ENCODE results near the gene ASZ1.

The ASZ1 gene

GRCh38 chr7:117402109-117402508, 25.2 kb downstream of the ASZ1 start:
- DNase-seq (ENCODE audit: low read depth), result no peak

GRCh38 chr7:117401293-117402002, 25.8 kb downstream of the ASZ1 start:
- no peak for DNase-seq (ENCODE audit: low read depth)

- DNase-seq (ENCODE audit: low read depth), result no peak
These were observed 27.4 kb downstream of the ASZ1 start for GRCh38 chr7:117399820-117400422.

- no peak for DNase-seq (ENCODE audit: low read depth)
These were observed 31.6 kb downstream of the ASZ1 start for GRCh38 chr7:117395743-117396142.

GRCh38 chr7:117393781-117394180, 33.5 kb downstream of the ASZ1 start:
- DNase-seq (ENCODE audit: low read depth), result no peak

- no peak for DNase-seq (ENCODE audit: low read depth)
These were observed 37.4 kb downstream of the ASZ1 start for GRCh38 chr7:117389871-117390270.

GRCh38 chr7:117386110-117386706, 41.1 kb downstream of the ASZ1 start:
- DNase-seq (ENCODE audit: low read depth), result no peak

GRCh38 chr7:117385363-117386109, 41.8 kb downstream of the ASZ1 start:
- DNase-seq (ENCODE audit: low read depth), result no peak

- no peak for DNase-seq (ENCODE audit: low read depth)
These were observed 42.5 kb downstream of the ASZ1 start for GRCh38 chr7:117384688-117385362.

- no peak for DNase-seq (ENCODE audit: low read depth)
These were observed 43.7 kb downstream of the ASZ1 start for GRCh38 chr7:117383483-117384189.

GRCh38 chr7:117383046-117383445, 44.2 kb downstream of the ASZ1 start:
- DNase-seq (ENCODE audit: low read depth), result no peak

- no peak for DNase-seq (ENCODE audit: low read depth)
These were observed 45.9 kb downstream of the ASZ1 start for GRCh38 chr7:117381362-117381761.

- DNase-seq (ENCODE audit: low read depth), result no peak
These were observed 51.9 kb downstream of the ASZ1 start for GRCh38 chr7:117375380-117375779.

- DNase-seq (ENCODE audit: low read depth), result no peak
These were observed 55.2 kb downstream of the ASZ1 start for GRCh38 chr7:117372073-117372472.

- DNase-seq (ENCODE audit: low read depth), result no peak
These were observed 62.8 kb downstream of the ASZ1 start for GRCh38 chr7:117364339-117365080.

- no peak for DNase-seq (ENCODE audit: low read depth)
These were observed 64.9 kb downstream of the ASZ1 start for GRCh38 chr7:117362294-117362888.

- DNase-seq (ENCODE audit: low read depth), result no peak
These were observed 77.3 kb downstream of the ASZ1 start for GRCh38 chr7:117350027-117350426.

- DNase-seq (ENCODE audit: low read depth), result no peak
These were observed 77.7 kb downstream of the ASZ1 start for GRCh38 chr7:117349570-117349969.

- no peak for DNase-seq (ENCODE audit: low read depth)
These were observed 79.2 kb downstream of the ASZ1 start for GRCh38 chr7:117347962-117348672.

GRCh38 chr7:117347480-117347879, 79.8 kb downstream of the ASZ1 start:
- no peak for DNase-seq (ENCODE audit: low read depth)

Measured in stimulated activated CD8-positive, alpha-beta memory T cell treated with anti-CD3 and anti-CD28 coated beads, Interleukin-7, amount 100 ng/mL, for 24 hours (primary cell).